KOPT-K1 (cell line): ENCODE measurements around the gene CFAP97D2.
"Not testable (repeated sequence)": the region's sequence is repeated elsewhere in the genome, so short reads cannot be mapped to it uniquely, and the experiment has no call there.

Experiments used
- H3K27ac ChIP-seq: fragments of 200-600 bp; sonication (generic); 2 replicates; pipeline ENCODE4 v1.5.1; 2016; ENCODE audit warnings: antibody characterized with exemption, mild to moderate bottlenecking, low read depth, low read length; ENCODE audit not compliant: poor library complexity, severe bottlenecking
- H3K36me3 ChIP-seq: fragments of 200-600 bp; sonication (generic); 2 replicates; pipeline ENCODE4 v1.5.1; 2017; ENCODE audit warnings: antibody characterized with exemption, mild to moderate bottlenecking, low read length, moderate library complexity; ENCODE audit not compliant: insufficient read depth
- H3K9me3 ChIP-seq: fragments of 200-600 bp; sonication (generic); 2 replicates; pipeline ENCODE4 v1.5.1; 2017; ENCODE audit warnings: antibody characterized with exemption, low read length, mild to moderate bottlenecking; ENCODE audit not compliant: insufficient read depth, poor library complexity, severe bottlenecking

Gene CFAP97D2

DNA sequence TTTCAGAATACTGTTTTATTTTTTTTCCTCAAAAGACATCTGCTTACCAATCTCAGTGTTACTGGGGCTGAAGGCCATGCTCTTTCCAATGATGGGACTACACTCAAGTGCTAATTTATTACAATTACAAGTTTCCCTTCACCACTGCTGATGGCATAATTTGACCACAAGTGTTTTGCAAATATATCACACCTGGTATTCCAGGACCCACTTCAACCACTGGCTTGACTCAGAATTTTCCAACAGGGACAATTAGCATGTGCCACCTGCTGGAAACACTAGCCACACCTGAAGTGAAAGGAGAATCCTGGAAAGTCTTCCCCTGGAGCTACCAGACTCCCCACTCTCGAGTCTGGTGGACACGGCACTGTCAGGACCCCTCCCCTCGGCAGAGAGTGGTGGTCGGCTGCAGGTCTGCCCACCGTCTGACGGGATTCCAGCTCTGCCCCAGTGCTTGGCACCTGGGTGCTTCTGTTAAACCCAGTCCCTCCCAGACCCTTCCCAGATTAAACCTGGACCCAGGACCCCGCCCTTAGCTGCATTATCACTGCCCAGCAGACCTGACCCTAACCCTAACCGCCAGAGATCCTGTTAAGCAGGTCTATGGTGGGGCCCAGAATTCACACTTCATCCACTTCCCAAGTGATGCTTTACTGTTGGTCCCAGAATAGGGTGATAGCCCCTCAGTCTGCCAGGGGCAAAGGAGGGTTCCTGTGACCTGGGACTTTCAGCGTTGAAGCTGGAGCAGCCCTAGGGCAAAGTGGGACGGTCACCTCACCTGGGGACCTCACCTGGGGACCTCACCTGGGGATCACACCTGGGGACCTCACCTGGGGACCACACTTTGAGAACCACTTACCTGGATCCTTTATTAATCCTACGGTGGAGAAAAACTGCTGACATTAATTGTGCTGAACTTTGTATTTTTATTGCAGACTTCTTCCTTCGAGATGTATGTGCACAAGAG, 29.0 kb upstream of the CFAP97D2 start:
- Histone ChIP-seq H3K27ac (no peak overlapping the region), H3K9me3 (no peaks in the 10 kb centered on the region), H3K36me3 (no peaks in the 10 kb centered on the region)

DNA sequence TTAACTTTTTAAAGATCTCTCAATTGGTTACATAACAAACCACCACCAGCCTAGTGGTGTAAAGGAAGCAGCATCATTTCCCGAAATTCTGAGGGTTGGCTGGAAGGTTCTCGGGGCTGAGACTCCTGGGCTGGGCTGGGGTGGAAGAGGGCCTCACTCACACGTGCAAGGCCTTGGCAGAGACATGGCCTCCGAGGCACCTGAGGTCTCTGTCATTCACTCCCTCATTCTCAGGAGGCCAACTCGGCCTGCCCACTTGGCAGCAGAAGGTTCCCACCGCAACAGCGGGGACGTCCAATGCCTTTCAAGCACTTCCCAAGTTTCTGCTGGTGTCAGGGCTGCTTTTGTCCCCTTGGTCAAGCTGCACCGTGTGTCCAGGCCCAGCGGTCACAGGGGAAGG, 28.0 kb upstream of the CFAP97D2 start:
- Histone ChIP-seq H3K27ac (no peak overlapping the region), H3K36me3 (no peaks in the 10 kb centered on the region), H3K9me3 (no peaks in the 10 kb centered on the region)

DNA sequence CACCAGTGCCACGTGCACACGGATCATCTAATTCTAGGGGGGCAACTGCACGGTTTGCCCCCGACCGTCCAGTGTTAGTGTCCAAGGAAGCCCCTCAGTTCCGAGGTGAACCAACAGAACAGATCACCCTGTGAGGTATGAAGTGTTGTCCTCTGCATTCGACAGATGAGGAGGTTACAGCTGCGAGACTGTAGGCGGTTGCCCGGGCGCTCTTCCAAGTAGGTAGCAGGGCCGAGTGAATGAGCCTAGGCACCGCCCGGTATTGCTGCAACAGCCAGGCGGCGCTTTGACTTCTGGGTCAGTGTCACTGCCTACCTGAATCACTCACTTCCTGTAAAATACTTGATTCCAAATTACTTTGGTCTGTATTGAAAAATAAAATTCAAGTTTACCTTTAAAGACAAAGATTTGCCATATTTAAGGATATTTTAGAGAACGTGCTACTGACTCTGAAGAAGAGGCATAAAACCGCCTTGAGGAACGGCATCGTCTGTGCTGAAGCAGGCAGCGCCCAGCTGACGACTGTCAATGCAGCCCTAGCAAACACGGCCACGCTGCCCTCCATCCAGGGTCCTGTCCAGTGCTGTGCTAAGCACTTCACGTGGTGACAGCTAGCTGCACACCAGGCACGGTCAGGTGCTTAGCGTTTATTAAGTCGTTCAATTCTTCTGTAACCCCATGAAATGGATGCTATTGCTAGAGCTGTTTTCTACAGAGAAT, 27.3 kb upstream of the CFAP97D2 start:
- H3K36me3 ChIP-seq = no peaks in the 10 kb centered on the region
- no peaks in the 10 kb centered on the region for H3K9me3 ChIP-seq
- no peak overlapping the region for H3K27ac ChIP-seq

DNA sequence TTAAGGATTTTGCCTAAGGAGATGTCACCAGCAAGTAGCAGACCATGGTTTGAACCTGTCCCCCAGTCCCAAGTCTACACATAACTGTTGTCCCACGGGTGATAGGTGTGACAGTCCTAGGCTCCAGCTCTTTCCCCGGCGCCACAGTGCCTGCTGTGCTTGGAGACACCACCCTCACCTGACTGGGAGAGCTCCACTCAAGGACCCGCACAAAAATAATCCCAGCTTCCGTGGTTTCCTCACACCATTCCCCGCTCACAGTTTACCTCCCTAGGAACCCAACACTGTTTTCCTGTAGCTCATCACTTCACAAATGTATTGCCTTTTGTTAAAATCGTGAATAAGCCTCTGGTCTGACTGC, 26.8 kb upstream of the CFAP97D2 start:
- Histone ChIP-seq H3K36me3 (no peaks in the 10 kb centered on the region), H3K27ac (no peak overlapping the region), H3K9me3 (no peaks in the 10 kb centered on the region)

DNA sequence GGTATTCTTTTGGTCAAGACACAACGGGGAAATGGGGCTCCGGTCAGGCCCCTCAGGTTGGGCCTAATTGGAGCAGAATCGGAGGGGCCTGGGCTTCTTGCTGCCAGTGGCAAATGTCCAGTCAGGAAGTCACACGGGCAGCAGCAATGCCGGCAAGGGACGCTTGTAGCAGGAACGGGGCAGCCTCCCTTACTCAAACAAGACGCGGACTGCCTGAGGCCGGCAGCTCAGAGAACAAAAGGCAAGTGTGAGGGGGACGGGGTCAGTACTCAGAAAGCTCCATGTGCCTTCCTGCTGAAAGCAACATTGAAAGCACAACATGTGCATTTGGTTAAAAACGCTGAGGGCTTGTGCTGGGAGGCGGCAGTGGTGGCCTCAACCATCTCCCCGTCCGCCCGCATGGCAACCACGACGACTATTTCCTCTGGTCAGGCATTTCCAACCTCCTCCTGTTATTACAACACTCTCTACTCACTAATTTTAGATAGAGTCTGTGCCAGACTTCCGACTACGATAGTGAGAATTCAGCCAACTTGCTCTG, 26.2 kb upstream of the CFAP97D2 start:
- Histone ChIP-seq H3K36me3 (no peaks in the 10 kb centered on the region), H3K9me3 (no peaks in the 10 kb centered on the region), H3K27ac (no peak overlapping the region)

DNA sequence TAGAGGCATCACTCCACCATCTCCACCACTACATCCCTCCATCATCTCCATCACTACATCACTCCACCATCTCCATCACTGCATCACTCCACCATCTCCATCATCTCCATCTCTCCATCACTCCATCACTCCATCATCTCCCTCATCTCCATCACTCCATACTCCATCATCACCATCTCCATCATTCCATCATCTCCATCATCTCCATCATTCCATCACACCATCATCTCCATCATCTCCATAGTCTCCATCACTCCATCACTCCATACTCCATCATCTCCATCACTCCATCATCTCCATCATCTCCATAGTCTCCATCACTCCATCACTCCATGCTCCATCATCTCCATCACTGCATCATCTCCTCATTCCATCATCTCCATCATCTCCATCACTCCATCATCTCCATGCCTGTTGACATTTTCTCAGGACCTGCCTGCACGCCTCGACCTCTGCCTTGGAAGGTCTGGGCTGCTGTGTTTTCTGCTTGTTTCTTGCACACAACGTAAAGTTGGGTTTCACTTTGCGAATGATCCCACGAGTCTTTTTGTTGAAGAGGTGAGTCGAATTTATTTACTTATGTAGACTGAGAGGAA, 25.5 kb upstream of the CFAP97D2 start:
- Histone ChIP-seq H3K27ac (peak overlapping the region; percentile 58), H3K9me3 (no peaks in the 10 kb centered on the region), H3K36me3 (no peaks in the 10 kb centered on the region)

DNA sequence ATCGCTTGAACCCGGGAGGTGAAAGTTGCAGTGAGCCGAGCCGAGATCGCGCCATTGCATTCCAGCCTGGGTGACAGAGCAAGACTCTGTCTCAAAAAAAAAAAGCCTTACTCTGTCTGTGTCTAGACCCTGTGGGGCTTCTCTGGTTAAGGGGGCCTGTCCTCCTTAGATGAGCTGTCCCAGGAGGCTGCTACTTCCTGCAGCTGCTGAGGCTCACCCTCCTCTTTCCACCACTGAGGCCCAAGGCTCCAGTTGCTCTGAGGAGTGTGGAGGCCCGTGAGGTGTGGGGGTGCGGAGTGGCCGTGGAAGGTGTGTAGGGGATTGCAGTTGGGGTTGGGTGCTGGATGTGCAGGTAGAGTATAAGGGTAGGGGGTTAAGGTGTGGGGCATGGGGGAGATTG, 24.6 kb upstream of the CFAP97D2 start:
- Histone ChIP-seq H3K27ac (peak overlapping the region; percentile 58), H3K36me3 (no peaks in the 10 kb centered on the region), H3K9me3 (no peaks in the 10 kb centered on the region)

DNA sequence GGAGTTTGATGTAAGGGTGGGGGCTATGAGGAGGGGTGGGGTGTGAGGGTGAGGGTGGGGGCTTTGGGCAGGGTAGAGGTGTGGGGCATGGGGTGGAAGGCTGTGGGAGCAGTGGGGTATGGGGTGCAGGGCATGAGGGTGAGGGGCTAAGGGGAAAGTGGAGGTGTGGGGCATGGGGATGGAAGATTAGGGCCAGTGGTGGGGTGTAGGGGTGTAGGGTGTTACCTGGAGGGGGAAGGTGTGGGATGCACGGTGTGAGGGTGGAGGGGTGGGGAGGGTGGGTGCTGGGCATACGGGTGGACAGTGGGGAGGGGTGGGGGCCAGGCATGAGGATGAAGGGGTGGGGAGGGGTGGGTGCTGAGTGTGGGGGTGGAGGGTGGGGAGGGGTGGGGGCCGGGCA, 23.7 kb upstream of the CFAP97D2 start:
- H3K36me3 ChIP-seq = no peaks in the 10 kb centered on the region
- no peak overlapping the region for H3K27ac ChIP-seq
- no peaks in the 10 kb centered on the region for H3K9me3 ChIP-seq

DNA sequence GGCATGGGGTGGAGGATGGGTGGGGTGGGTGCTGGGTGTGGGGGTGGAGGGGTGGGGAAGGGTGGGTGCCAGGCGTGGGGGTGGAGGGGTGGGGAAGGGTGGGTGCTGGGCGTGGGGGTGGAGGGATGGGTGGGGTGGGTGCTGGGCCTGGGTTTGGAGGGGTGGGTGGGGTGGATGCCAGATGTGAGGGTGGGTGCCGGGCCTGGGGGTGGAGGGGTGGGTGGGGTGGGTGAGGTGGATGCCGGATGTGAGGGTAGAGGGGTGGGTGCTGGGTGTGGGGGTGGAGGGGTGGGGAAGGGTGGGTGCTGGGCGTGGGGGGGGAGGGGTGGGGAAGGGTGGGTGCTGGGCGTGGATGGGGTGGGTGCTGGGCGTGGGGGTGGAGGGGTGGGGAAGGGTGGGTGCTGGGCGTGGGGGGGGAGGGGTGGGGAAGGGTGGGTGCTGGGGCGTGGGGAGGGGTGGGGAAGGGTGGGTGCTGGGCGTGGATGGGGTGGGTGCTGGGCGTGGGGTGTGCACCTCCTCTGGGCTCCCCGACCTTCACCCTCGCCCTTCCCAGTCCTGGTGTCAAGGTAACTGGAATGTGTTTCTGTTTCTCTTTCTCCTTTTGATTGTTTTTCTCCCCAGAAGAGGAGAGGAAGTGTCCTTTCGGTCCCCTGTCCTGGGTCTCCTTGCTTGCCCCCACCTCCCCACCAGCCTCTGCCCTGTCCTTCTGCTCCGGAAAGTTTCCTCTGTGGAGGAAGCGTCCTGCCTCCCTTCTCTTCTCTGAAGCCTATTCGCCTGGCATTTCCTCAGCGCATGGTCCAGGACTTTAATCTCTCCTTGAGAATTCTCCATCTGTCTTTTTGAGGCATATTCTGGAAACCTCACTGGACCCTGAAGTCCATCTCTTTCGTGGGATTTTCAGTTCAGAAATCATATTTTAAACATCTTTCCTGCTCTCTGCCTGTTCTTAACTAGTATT, 22.9 kb upstream of the CFAP97D2 start:
- Histone ChIP-seq H3K9me3 (no peaks in the 10 kb centered on the region), H3K27ac (no peak overlapping the region), H3K36me3 (no peaks in the 10 kb centered on the region)

DNA sequence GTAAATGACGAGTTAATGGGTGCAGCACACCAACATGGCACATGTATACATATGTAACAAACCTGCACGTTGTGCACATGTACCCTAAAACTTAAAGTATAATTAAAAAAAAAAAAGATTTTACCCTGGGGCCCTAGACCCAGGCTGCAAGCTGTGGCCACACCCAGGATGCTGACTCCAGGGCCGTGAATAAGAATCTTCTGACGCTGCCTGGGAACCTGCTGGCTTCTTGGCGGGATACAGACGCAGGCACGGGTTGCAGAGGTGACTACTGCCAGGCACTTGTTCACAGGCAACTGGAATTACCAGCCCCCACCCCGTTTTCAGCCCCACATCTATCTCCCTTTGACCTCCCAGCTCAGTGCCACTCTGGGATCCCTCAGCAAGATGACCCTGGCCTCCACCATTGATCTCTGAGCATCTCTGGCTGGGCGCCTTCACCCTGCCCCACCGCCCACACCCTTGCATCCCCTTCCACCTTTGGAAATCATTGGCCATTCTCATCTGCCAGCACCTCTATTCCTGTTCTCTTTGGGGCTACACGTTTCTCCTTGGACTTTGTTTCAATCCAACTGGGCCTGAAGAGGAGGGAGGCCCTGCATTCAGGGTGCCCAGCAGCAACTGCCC, 21.1 kb upstream of the CFAP97D2 start:
- Histone ChIP-seq H3K36me3 (no peaks in the 10 kb centered on the region), H3K27ac (no peak overlapping the region), H3K9me3 (no peaks in the 10 kb centered on the region)

DNA sequence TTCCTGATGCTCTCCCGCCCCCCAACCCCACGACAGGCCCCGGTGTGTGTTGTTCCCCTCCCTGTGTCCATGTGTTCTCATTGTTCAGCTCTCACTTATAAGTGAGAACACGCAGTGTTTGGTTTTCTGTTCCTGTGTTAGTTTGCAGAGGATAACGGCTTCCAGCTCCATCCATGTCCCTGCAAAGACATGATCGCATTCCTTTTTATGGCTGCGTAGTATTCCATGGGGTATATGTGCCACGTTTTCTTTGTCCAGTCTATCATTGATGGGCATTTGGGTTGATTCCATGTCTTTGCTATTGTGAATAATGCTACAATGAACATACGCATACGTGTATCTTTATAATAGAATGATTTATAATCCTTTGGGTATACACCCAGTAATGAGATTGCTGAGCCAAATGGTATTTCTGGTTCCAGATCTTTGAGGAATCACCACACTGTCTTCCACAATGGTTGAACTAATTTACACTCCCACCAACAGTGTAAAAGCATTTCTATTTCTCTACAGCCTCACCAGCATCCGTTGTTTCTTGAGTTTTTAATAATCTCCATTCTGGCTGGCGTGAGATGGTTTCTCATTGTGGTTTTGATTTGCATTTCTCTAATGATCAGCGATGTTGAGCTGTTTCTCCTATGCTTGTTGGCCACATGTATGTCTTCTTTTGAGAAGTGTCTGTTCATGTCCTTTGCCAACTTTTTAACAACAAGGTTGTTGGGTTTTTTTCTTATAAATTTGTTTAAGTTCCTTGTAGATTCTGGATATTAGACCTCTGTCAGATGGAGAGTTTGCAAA, 20.0 kb upstream of the CFAP97D2 start:
- H3K36me3 ChIP-seq, H3K27ac ChIP-seq, H3K9me3 ChIP-seq: not testable (repeated sequence)

DNA sequence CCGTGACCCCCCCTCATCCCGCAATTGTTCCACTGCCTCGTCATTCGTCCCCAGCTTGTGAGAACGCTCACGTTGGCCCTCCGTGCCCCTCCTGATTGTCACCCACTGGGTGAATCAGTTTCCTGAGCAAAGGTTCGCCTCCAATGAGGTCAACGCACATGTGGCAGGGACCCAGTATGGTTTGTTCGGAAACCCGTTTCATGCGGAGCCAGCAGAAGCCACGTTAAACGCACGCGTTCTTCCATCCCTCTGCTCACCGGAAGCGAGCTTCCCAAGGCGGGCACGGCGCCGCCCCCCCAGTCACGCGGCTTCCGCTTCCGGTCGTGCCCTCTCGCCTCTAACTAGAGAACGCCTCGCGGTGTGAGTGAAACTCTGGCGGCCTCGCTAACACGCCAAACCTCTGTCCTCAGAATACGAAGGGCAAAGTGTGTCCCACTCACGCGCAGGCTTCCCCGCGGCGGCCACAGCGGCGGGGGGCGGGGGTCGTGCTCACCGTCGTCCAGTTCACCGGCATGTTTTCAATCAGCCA, 18.0 kb upstream of the CFAP97D2 start:
- H3K27ac ChIP-seq = no peak overlapping the region
- no peaks in the 10 kb centered on the region for H3K36me3 ChIP-seq
- H3K9me3 ChIP-seq = no peaks in the 10 kb centered on the region
